SK-N-SH treated with all-trans-retinoic acid at 6 μM for 48 hours (cell line): ENCODE results near the gene CRCP.
"Not testable (repeated sequence)": the region's sequence is repeated elsewhere in the genome, so short reads cannot be mapped to it uniquely, and the experiment has no call there.

Experiments used
- ATAC-seq: fragments of 200-7000 bp; cut with Tn5 transposase; 3 replicates; pipeline ENCODE4 v1.9.1; 2020; ENCODE audit warnings: mild to moderate bottlenecking, moderate library complexity
- CSDC2 ChIP-seq: fragments of 250-450 bp; sonication (Bioruptor Pico); IDR thresholded peaks from 2 replicates; pipeline ENCODE4 v1.5.0; 2020; ENCODE audit warnings: mild to moderate bottlenecking, moderate library complexity
- ESRRG ChIP-seq: fragments of 250-450 bp; sonication (Bioruptor Pico); IDR thresholded peaks from 2 replicates; pipeline ENCODE4 v1.6.1; 2021; ENCODE audit warnings: mild to moderate bottlenecking
- GLIS3 ChIP-seq: fragments of 250-450 bp; sonication (Bioruptor Pico); IDR thresholded peaks from 2 replicates; pipeline ENCODE4 v1.5.0; 2020; ENCODE audit warnings: mild to moderate bottlenecking, moderate library complexity
- ISL1 ChIP-seq: fragments of 250-450 bp; sonication (Bioruptor Pico); IDR thresholded peaks from 2 replicates; pipeline ENCODE4 v2.1.2; 2022; ENCODE audit warnings: mild to moderate bottlenecking, moderate library complexity
- OSR1 ChIP-seq: fragments of 250-450 bp; sonication (Bioruptor Pico); IDR thresholded peaks from 2 replicates; pipeline ENCODE4 v1.8.0; 2022; ENCODE audit warnings: moderate library complexity, mild to moderate bottlenecking, inconsistent platforms
- PATZ1 ChIP-seq: fragments of 250-450 bp; sonication (Bioruptor Pico); IDR thresholded peaks from 2 replicates; pipeline ENCODE4 v1.8.0; 2020; ENCODE audit warnings: mild to moderate bottlenecking, moderate library complexity, borderline replicate concordance
- PPARA ChIP-seq: fragments of 250-450 bp; sonication (Bioruptor Pico); IDR thresholded peaks from 2 replicates; pipeline ENCODE4 v1.5.0; 2020; ENCODE audit warnings: mild to moderate bottlenecking, borderline replicate concordance
- RARB ChIP-seq: fragments of 250-450 bp; sonication (Bioruptor Pico); IDR thresholded peaks from 2 replicates; pipeline ENCODE4 v1.8.0; 2021; ENCODE audit warnings: mild to moderate bottlenecking, moderate library complexity
- SNAI2 ChIP-seq: fragments of 250-450 bp; sonication (Bioruptor Pico); IDR thresholded peaks from 2 replicates; pipeline ENCODE4 v1.5.0; 2020; ENCODE audit warnings: mild to moderate bottlenecking, moderate library complexity
- TCF4 ChIP-seq: fragments of 250-450 bp; sonication (Bioruptor Pico); IDR thresholded peaks from 2 replicates; pipeline ENCODE4 v1.8.0; 2021; ENCODE audit warnings: mild to moderate bottlenecking, moderate library complexity, borderline replicate concordance
- TOX ChIP-seq: fragments of 250-450 bp; sonication (Bioruptor Pico); IDR thresholded peaks from 2 replicates; pipeline ENCODE4 v1.8.0; 2021; ENCODE audit warnings: mild to moderate bottlenecking, moderate library complexity, borderline replicate concordance
- TSHZ2 ChIP-seq: fragments of 250-450 bp; sonication (Bioruptor Pico); IDR thresholded peaks from 2 replicates; pipeline ENCODE4 v1.5.0; 2020; ENCODE audit warnings: mild to moderate bottlenecking, moderate library complexity
- ZC3H10 ChIP-seq: fragments of 250-450 bp; sonication (Bioruptor Pico); IDR thresholded peaks from 2 replicates; pipeline ENCODE4 v1.5.1; 2021; ENCODE audit warnings: mild to moderate bottlenecking, moderate library complexity
- ZNF565 ChIP-seq: fragments of 450-650 bp; formaldehyde crosslinking; conservative IDR thresholded peaks from 2 replicates; pipeline ENCODE4 v1.5.0; 2020; ENCODE audit warnings: low read depth, mild to moderate bottlenecking, moderate library complexity
- ZNF70 ChIP-seq: fragments of 450-650 bp; formaldehyde crosslinking; IDR thresholded peaks from 2 replicates; pipeline ENCODE4 v1.5.0; 2020; ENCODE audit warnings: mild to moderate bottlenecking, moderate library complexity
- ZNF8 ChIP-seq: fragments of 450-650 bp; formaldehyde crosslinking; IDR thresholded peaks from 2 replicates; pipeline ENCODE4 v1.5.0; 2020; ENCODE audit warnings: mild to moderate bottlenecking, moderate library complexity
- TF ChIP-seq, protein P1 (sequence below): fragments of 250-450 bp; sonication (Bioruptor Pico); IDR thresholded peaks from 2 replicates; pipeline ENCODE4 v1.8.0; 2021; ENCODE audit warnings: low read depth, mild to moderate bottlenecking, moderate library complexity, borderline replicate concordance
- TF ChIP-seq, protein P2 (sequence below): fragments of 250-450 bp; sonication (Bioruptor Pico); IDR thresholded peaks from 2 replicates; pipeline ENCODE4 v1.5.1; 2021; ENCODE audit warnings: mild to moderate bottlenecking, moderate library complexity
- TF ChIP-seq, protein P3 (sequence below): fragments of 250-450 bp; sonication (Bioruptor Pico); IDR thresholded peaks from 2 replicates; pipeline ENCODE4 v1.5.1; 2020; ENCODE audit warnings: low read depth, mild to moderate bottlenecking, moderate library complexity

The CRCP gene

GRCh38 chr7:66099551-66100407 lies 14.9 kb upstream of the CRCP start:
- TF ChIP-seq ZNF8 (CRISPR knock-in tag), result peak; percentile 32; the same call in 1 of the 2 replicates
- TF ChIP-seq CSDC2 (CRISPR knock-in tag), result no peak
- TF ChIP-seq ZNF565 (CRISPR knock-in tag), result no peak
- no peak for TF ChIP-seq GLIS3 (CRISPR knock-in tag)
- TF ChIP-seq TSHZ2 (CRISPR knock-in tag), result no peak
- TF ChIP-seq, protein P1, sequence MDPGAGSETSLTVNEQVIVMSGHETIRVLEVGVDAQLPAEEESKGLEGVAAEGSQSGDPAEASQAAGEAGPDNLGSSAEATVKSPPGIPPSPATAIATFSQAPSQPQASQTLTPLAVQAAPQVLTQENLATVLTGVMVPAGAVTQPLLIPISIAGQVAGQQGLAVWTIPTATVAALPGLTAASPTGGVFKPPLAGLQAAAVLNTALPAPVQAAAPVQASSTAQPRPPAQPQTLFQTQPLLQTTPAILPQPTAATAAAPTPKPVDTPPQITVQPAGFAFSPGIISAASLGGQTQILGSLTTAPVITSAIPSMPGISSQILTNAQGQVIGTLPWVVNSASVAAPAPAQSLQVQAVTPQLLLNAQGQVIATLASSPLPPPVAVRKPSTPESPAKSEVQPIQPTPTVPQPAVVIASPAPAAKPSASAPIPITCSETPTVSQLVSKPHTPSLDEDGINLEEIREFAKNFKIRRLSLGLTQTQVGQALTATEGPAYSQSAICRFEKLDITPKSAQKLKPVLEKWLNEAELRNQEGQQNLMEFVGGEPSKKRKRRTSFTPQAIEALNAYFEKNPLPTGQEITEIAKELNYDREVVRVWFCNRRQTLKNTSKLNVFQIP, result no peak
- no peak for TF ChIP-seq TCF4
- no peak; the same call in 1 of the 2 replicates for TF ChIP-seq PATZ1
- TF ChIP-seq ZC3H10 (CRISPR knock-in tag), result 0 out of 2 replicates have a peak, but pooled peaks have one; percentile 8
- TF ChIP-seq, protein P2, sequence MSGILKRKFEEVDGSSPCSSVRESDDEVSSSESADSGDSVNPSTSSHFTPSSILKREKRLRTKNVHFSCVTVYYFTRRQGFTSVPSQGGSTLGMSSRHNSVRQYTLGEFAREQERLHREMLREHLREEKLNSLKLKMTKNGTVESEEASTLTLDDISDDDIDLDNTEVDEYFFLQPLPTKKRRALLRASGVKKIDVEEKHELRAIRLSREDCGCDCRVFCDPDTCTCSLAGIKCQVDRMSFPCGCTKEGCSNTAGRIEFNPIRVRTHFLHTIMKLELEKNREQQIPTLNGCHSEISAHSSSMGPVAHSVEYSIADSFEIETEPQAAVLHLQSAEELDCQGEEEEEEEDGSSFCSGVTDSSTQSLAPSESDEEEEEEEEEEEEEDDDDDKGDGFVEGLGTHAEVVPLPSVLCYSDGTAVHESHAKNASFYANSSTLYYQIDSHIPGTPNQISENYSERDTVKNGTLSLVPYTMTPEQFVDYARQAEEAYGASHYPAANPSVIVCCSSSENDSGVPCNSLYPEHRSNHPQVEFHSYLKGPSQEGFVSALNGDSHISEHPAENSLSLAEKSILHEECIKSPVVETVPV (CRISPR knock-in tag), result no peak
- TF ChIP-seq ESRRG, result peak; percentile 35; the same call in 1 of the 2 replicates
- TF ChIP-seq, protein P3, sequence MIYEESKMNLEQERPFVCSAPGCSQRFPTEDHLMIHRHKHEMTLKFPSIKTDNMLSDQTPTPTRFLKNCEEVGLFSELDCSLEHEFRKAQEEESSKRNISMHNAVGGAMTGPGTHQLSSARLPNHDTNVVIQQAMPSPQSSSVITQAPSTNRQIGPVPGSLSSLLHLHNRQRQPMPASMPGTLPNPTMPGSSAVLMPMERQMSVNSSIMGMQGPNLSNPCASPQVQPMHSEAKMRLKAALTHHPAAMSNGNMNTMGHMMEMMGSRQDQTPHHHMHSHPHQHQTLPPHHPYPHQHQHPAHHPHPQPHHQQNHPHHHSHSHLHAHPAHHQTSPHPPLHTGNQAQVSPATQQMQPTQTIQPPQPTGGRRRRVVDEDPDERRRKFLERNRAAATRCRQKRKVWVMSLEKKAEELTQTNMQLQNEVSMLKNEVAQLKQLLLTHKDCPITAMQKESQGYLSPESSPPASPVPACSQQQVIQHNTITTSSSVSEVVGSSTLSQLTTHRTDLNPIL (CRISPR knock-in tag), result no peak
- TF ChIP-seq, all 23 proteins: peak for 3
- peak; percentile 79 for ATAC-seq

DNA sequence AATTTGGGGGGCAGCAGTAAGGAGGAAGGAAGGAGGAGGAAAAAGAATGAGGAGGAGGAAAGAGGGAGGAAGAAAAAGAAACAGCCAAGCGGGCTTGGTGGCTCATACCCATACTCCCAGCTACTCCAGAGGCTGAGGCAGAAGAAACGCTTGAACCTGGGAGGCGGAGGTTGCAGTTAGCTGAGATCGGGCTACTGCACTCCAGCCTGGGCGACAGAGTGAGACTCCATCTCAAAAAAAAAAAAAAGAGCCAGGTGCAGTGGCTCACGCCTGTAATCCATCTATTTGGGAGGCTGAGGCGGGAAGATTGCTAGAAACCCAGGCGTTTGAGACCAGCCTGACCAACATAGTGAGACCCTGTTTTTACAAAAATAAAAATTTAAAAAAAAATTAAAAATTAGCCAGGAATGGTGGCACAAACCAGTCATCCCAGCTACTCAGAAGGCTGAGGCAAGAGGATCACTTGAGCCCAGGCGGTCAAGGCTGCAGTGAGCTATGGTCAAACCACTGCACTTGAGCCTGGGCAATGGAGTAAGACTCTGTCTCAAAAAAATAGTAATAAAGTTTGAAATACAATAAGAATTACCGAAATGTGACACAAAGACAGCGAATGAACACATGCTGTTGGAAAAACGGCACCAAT lies 14.1 kb upstream of the CRCP start:
- ATAC-seq, result peak; percentile 25
- TF ChIP-seq TSHZ2 (CRISPR knock-in tag), result no peak
- TF ChIP-seq, protein P1, result no peak
- TF ChIP-seq OSR1 (CRISPR knock-in tag), result no peak
- no peak for TF ChIP-seq PPARA (CRISPR knock-in tag)
- TF ChIP-seq ZC3H10 (CRISPR knock-in tag), result no peak
- TF ChIP-seq SNAI2 (CRISPR knock-in tag), result no peak
- TF ChIP-seq RARB, result no peak
- TF ChIP-seq GLIS3 (CRISPR knock-in tag), result no peak
- no peak for TF ChIP-seq TOX
- TF ChIP-seq ZNF70, result no peak
- no peak for TF ChIP-seq ISL1 (CRISPR knock-in tag)
- TF ChIP-seq PATZ1, result no peak
- no peak for TF ChIP-seq TCF4
- TF ChIP-seq ZNF565 (CRISPR knock-in tag), result no peak
- TF ChIP-seq CSDC2 (CRISPR knock-in tag), result no peak
- TF ChIP-seq, all 23 proteins: peak for 0

- ATAC-seq, result not testable (repeated sequence)
These were observed 12.5 kb upstream of the CRCP start for GRCh38 chr7:66102168-66102567.

GRCh38 chr7:66103994-66104393 lies 10.7 kb upstream of the CRCP start:
- ATAC-seq, result not testable (repeated sequence)
